ENCODE measurements around the gene SCCPDH.

The SCCPDH gene

GRCh38 chr1:246798107-246798506 lies 73.9 kb downstream of the SCCPDH start:
- DNase-seq (ENCODE audit: low read depth, low spot score), result no peak
- H3K4me3 ChIP-seq (ENCODE audit: low read depth, low read length), result no peak overlapping the region
- ChIA-PET CTCF (no interaction called here), POLR2A (no interaction called here)
- TF ChIP-seq, protein P1, sequence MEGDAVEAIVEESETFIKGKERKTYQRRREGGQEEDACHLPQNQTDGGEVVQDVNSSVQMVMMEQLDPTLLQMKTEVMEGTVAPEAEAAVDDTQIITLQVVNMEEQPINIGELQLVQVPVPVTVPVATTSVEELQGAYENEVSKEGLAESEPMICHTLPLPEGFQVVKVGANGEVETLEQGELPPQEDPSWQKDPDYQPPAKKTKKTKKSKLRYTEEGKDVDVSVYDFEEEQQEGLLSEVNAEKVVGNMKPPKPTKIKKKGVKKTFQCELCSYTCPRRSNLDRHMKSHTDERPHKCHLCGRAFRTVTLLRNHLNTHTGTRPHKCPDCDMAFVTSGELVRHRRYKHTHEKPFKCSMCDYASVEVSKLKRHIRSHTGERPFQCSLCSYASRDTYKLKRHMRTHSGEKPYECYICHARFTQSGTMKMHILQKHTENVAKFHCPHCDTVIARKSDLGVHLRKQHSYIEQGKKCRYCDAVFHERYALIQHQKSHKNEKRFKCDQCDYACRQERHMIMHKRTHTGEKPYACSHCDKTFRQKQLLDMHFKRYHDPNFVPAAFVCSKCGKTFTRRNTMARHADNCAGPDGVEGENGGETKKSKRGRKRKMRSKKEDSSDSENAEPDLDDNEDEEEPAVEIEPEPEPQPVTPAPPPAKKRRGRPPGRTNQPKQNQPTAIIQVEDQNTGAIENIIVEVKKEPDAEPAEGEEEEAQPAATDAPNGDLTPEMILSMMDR (IDR thresholded peaks at IDR 0.05; ENCODE audit: insufficient read depth, low read length, missing control alignments), result no peak

DNA sequence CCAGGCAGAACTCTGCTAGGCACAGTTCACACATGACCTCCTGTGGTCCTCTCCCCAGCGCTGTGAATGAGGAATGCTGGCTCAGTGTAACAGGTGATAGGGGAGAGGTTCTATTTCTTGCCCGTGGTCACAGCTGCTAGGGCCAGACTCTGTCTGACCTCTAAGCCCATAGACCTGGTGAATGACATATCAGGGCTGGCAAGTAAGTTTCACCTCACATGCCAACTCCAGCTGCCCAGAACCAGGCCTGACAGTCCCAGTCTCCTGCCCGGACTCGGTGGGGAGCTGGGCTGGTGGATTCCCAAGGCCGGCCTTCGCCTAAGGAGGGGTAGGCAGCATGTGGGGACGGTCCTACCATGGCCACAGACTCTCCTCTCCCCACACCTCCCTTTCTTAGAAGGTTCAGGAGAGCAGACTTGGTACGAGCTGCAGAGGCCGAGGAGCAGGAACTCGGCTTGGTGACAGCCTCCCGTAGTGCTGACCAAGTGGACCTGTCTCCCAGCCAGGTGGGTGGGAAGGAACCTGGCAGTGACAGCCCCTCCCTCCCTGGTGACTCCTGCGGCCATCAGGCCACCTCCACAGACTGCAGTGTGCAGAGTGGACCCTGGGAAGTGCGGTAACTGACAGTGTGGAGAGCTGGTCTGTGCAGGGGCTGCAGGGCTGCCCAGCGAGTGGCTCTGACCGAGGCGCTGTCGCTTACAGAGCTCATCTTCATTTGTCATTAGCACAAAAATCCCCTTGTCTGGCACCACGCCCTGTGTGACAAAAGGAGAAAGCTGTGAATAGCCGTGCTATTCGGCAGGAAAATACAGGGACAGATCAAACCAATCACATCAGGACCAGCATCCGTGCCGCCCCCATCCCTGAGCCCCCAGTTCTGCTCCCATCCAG lies 74.6 kb downstream of the SCCPDH start:
- H3K4me3 ChIP-seq (ENCODE audit: low read depth, low read length), result no peak overlapping the region
- no peak for DNase-seq (ENCODE audit: low read depth, low spot score)
- CTCF ChIA-PET, result no interaction called here
- TF ChIP-seq, protein P1 (IDR thresholded peaks at IDR 0.05; ENCODE audit: insufficient read depth, low read length, missing control alignments), result no peak
- POLR2A ChIA-PET, result no interaction called here

DNA sequence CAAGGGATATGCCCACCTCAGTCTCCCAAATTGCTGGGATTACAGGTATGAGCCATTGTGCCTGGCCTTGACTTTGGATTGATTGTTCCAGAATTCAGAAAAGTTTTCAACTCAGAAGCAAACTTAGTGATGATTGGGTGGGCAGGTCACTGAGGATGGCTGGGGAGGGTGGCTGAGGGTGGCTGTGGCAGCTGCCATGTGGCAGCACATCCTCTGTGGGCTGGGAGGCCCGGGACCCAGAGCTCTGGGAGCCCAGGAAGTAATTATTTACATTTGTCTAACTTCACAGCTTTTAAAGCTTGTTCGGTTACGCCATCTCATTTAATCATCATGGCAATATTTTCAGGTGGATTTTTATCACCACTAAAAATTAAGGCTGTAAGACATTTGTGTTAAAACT lies 76.1 kb downstream of the SCCPDH start:
- H3K4me3 ChIP-seq (ENCODE audit: low read depth, low read length), result no peak overlapping the region
- POLR2A ChIA-PET, result no interaction called here
- CTCF ChIA-PET, result no interaction called here
- TF ChIP-seq, protein P1 (IDR thresholded peaks at IDR 0.05; ENCODE audit: insufficient read depth, low read length, missing control alignments), result no peak
- no peak for DNase-seq (ENCODE audit: low read depth, low spot score)

DNA sequence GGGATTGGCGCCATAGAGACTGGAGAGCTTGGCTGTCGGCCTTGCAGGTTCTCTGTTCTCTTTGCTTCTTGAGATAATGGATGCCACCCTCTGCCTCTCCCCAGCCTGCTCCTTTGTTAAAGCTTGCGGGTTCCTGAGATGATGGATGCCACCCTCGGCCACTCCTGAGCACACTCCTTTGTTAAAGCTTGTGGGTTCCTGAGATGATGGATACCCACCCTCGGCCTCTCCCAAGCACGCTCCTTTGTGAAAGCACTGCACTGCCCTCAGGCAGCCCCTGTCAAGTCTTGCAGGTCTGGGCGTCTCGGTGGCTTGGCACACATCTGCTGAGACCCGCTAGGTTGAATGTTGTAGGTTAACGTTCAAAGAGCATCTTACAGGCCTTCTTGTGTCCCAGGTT lies 76.5 kb downstream of the SCCPDH start:
- TF ChIP-seq, protein P1 (IDR thresholded peaks at IDR 0.05; ENCODE audit: insufficient read depth, low read length, missing control alignments), result no peak
- ChIA-PET CTCF (no interaction called here), POLR2A (no interaction called here)
- DNase-seq (ENCODE audit: low read depth, low spot score), result no peak
- H3K4me3 ChIP-seq (ENCODE audit: low read depth, low read length), result no peak overlapping the region

DNA sequence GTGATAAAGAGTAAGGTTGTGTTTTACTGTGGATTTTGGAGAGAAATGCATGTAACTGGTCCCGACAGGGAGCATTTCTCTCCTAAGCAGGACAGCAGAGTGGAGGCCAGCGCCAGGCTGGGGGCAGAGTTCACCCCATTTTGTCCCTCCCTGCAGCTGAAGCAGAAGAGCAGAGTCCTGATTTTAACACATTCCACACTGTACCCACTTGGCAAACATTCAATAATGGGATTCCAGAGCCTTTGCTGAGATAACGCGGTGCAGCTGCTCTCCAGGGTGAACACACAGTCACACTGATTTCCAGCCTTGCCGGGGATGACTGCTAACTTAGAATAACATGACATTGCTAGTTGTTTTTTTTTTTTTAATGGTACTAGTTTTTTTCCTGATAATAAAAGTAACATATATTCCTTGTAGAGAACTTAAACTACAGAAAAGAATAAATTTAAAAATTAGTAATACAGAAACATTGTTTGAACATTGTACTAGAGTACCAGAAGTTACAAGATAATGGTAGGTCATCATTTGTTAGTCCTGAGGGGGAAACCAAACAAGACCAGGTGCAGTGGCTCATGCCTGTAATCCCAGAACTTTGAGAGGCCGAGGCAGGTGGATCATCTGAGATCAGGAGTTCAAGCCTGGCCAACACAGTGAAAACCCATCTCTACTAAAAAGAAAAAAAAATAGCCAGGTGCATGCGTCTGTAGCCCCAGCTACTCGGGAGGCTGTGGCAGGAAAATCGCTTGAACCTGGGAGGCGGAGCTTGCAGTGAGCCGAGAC lies 77.2 kb downstream of the SCCPDH start:
- ChIA-PET POLR2A (interaction anchor here (0.6 kb wide), 1 partner anchor 13 kb away, joined by 3 read pairs; no protein-coding TSS in a partner anchor), CTCF (no interaction called here)
- H3K4me3 ChIP-seq (ENCODE audit: low read depth, low read length), result no peak overlapping the region
- TF ChIP-seq, protein P1 (IDR thresholded peaks at IDR 0.05; ENCODE audit: insufficient read depth, low read length, missing control alignments), result no peak
- no peak for DNase-seq (ENCODE audit: low read depth, low spot score)

GRCh38 chr1:246803373-246803772 lies 79.2 kb downstream of the SCCPDH start:
- ChIA-PET POLR2A (interaction anchor here (0.7 kb wide), 1 partner anchor 32 kb away, joined by 3 read pairs; no protein-coding TSS in a partner anchor), CTCF (interaction anchor here (1.5 kb wide), 1 partner anchor 11 kb away, joined by 4 read pairs; no protein-coding TSS in a partner anchor)
- no peak for DNase-seq (ENCODE audit: low read depth, low spot score)
- no peak overlapping the region for H3K4me3 ChIP-seq (ENCODE audit: low read depth, low read length)
- TF ChIP-seq, protein P1 (IDR thresholded peaks at IDR 0.05; ENCODE audit: insufficient read depth, low read length, missing control alignments), result no peak

All from AG04449 (cell line).